Measurements from ENCODE around the gene CISH.

DNA sequence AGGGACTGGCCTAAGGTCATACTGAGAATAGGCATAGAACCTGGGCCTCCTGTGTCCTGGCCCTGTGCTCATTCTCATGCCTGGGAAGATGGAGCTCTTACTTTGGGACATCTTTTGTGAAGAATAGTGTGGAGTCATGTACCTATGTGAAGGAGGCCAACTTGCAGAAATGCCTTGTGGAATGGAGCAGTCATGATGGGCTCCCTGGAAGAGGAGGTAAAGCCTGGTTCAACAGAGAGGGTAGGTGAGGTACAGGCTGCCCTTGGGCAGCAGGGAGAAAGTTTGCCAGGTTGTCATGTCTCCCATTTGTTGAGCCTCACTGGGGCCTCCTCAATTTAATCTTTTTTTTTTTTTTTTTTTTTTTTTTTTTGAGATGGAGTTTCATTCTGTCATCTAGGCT, 23.5 kb upstream of the CISH start:
- TF ChIP-seq, protein P1, sequence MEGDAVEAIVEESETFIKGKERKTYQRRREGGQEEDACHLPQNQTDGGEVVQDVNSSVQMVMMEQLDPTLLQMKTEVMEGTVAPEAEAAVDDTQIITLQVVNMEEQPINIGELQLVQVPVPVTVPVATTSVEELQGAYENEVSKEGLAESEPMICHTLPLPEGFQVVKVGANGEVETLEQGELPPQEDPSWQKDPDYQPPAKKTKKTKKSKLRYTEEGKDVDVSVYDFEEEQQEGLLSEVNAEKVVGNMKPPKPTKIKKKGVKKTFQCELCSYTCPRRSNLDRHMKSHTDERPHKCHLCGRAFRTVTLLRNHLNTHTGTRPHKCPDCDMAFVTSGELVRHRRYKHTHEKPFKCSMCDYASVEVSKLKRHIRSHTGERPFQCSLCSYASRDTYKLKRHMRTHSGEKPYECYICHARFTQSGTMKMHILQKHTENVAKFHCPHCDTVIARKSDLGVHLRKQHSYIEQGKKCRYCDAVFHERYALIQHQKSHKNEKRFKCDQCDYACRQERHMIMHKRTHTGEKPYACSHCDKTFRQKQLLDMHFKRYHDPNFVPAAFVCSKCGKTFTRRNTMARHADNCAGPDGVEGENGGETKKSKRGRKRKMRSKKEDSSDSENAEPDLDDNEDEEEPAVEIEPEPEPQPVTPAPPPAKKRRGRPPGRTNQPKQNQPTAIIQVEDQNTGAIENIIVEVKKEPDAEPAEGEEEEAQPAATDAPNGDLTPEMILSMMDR (IDR thresholded peaks at IDR 0.05; ENCODE audit: low read depth, low read length) = no peak
- TF ChIP-seq, protein P2, sequence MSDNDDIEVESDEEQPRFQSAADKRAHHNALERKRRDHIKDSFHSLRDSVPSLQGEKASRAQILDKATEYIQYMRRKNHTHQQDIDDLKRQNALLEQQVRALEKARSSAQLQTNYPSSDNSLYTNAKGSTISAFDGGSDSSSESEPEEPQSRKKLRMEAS (IDR thresholded peaks at IDR 0.05; ENCODE audit: low read depth, low read length) = no peak
- no peak for TF ChIP-seq POLR2A (IDR thresholded peaks at IDR 0.05; ENCODE audit: extremely low read depth, insufficient read length)

All from NB4 (cell line).